K562 (cell line): Measurements from ENCODE around the gene OR4D2.

Source experiments
- CHD1 ChIP-seq: fragments of 200-600 bp; sonication (generic); IDR thresholded peaks from one replicate; pipeline ENCODE4 v1.6.1; 2012; ENCODE audit warnings: mild to moderate bottlenecking, moderate library complexity, low read length, inconsistent platforms
- HMGN3 ChIP-seq: IDR thresholded peaks from 2 replicates; pipeline ENCODE4 v1.6.1; 2011; ENCODE audit warnings: borderline replicate concordance, low read depth, mild to moderate bottlenecking, mixed read lengths, low read length; ENCODE audit not compliant: insufficient read length; ENCODE audit errors: extremely low read depth
- KLF16 ChIP-seq: IDR thresholded peaks from 2 replicates; pipeline ENCODE4 v1.6.1; 2016; ENCODE audit warnings: antibody characterized with exemption
- PHF8 ChIP-seq: fragments of 200-600 bp; sonication (generic); IDR thresholded peaks from 2 replicates; pipeline ENCODE4 v1.6.1; 2012; ENCODE audit warnings: mixed run types, mild to moderate bottlenecking, inconsistent platforms, low read length, moderate library complexity, borderline replicate concordance
- POLR2A ChIP-seq: fragments of 450-650 bp; conservative IDR thresholded peaks from 2 replicates; pipeline ENCODE4 v1.6.1; 2016
- SIN3A ChIP-seq, 2 experiments: fragments of 150-350 bp in 1 of 2; IDR thresholded peaks; 2 replicates each; pipeline ENCODE4 v1.6.1; 2011 to 2016; ENCODE audit warnings: borderline replicate concordance in 2 of 2, low read depth in 2 of 2, low read length in 2 of 2, mild to moderate bottlenecking in 2 of 2, moderate library complexity in 2 of 2; ENCODE audit not compliant: control insufficient read depth in 1 of 2
- SIRT6 ChIP-seq: IDR thresholded peaks from one replicate; pipeline ENCODE4 v1.6.1; 2012; ENCODE audit warnings: low read depth, mild to moderate bottlenecking, control low read depth, inconsistent platforms, low read length, moderate library complexity
- SP1 ChIP-seq: sonication (generic); formaldehyde crosslinking; IDR thresholded peaks from 2 replicates; pipeline ENCODE4 v1.8.1; 2022; ENCODE audit warnings: mild to moderate bottlenecking, missing genetic modification reagents
- TF ChIP-seq, protein P1 (sequence below), 3 experiments: IDR thresholded peaks in 2 of 3; conservative IDR thresholded peaks in 1 of 3; 2 replicates each; pipeline ENCODE4 v1.5.1; 2011 to 2012; ENCODE audit warnings: low read length in 3 of 3, mild to moderate bottlenecking in 3 of 3, control low read depth in 2 of 3, improper control_type of control experiment in 1 of 3, inconsistent platforms in 1 of 3, low read depth in 1 of 3, mixed read lengths in 1 of 3, moderate library complexity in 1 of 3; ENCODE audit not compliant: insufficient read depth in 2 of 3

DNA sequence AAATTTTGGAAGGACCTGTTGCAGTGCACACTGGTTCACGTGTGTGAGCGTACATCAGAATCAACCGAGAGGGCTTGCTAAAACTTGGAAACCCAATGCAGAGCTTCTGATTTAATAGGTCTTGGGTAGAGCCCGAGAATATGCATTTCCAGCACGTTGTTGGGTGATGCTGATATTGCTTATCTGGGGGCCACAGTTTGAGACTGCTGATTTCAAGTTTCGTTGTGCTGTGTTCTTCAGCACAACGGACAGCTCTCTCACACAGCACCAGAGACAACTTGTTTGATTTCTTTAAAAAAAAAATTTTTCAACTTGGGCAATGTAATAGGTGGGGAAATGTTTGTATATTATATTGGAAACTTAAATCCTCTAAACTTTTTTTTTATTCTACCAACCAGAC lies 9.4 kb downstream of the OR4D2 start:
- TF ChIP-seq, protein P1, sequence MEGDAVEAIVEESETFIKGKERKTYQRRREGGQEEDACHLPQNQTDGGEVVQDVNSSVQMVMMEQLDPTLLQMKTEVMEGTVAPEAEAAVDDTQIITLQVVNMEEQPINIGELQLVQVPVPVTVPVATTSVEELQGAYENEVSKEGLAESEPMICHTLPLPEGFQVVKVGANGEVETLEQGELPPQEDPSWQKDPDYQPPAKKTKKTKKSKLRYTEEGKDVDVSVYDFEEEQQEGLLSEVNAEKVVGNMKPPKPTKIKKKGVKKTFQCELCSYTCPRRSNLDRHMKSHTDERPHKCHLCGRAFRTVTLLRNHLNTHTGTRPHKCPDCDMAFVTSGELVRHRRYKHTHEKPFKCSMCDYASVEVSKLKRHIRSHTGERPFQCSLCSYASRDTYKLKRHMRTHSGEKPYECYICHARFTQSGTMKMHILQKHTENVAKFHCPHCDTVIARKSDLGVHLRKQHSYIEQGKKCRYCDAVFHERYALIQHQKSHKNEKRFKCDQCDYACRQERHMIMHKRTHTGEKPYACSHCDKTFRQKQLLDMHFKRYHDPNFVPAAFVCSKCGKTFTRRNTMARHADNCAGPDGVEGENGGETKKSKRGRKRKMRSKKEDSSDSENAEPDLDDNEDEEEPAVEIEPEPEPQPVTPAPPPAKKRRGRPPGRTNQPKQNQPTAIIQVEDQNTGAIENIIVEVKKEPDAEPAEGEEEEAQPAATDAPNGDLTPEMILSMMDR (IDR thresholded peaks at IDR 0.05 in 2 of 3, conservative IDR thresholded peaks at IDR 0.05 in 1 of 3; ENCODE audit: insufficient read depth in 2 of 3, low read depth in 1 of 3, low read length in 3 of 3): no peak
- no peak for TF ChIP-seq SIRT6
- no peak for TF ChIP-seq SIN3A (IDR thresholded peaks at IDR 0.05; ENCODE audit: borderline replicate concordance in 2 of 2, control insufficient read depth in 1 of 2, low read depth in 2 of 2, low read length in 2 of 2)
- no peak for TF ChIP-seq POLR2A
- TF ChIP-seq KLF16: no peak
- TF ChIP-seq HMGN3: no peak
- TF ChIP-seq CHD1: no peak
- TF ChIP-seq PHF8: no peak
- TF ChIP-seq SP1 (CRISPR knock-in tag): no peak
